Activated T-helper 1 cell treated with Interleukin-2 at 50 U/mL for 16 hours (primary cell): Measurements from ENCODE around the gene GH1.
A peak's percentile ranks its signal among the peaks of the same experiment; 100 is the strongest.
"Not testable (repeated sequence)": the region's sequence is repeated elsewhere in the genome, so short reads cannot be mapped to it uniquely, and the experiment has no call there.

Experiments used
- DNase-seq: peaks from one replicate; pipeline ENCODE4 v3.0.0-alpha.2; 2020; ENCODE audit warnings: low read depth

GH1 gene

DNA sequence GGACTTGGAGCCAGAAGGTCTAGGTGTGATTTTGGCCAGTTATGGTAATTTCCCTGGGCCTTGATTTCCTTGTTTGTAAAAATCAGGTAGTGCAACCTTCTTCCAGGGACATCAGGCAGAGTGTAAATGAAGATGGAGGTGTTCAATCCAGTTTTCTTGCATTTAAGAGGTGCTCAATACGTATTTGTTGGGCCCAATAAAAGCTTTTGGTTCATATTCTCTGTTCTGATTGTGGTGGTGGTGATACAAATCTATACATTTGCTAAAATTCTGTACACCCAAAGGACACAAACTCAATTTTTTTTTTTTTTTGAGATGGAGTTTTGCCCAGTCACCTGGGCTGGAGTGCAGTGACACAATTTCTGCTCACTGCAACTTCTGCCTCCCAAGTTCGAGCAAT is 7.5 kb upstream of the GH1 start:
- no peak for DNase-seq

DNA sequence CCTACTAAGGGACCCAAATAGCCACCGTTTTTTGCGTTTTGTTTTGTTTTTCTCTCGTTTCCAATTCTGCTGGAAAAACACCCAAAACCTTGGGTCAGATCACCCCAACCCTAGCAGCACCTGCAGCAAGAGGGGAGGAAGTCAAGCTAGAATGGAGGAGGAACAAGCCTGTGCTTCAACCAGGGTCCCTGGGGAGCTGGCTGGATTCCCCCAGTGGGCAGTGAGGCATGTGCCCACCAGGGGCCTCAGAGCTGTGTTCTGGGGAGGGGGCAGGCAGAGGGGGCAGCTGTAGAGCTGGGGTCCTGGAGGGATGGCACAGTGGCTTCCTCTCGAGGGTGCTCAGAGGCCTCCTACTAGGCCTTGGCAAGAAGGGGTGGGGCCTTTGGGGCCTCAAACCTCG is 7.0 kb upstream of the GH1 start:
- no peak for DNase-seq

DNA sequence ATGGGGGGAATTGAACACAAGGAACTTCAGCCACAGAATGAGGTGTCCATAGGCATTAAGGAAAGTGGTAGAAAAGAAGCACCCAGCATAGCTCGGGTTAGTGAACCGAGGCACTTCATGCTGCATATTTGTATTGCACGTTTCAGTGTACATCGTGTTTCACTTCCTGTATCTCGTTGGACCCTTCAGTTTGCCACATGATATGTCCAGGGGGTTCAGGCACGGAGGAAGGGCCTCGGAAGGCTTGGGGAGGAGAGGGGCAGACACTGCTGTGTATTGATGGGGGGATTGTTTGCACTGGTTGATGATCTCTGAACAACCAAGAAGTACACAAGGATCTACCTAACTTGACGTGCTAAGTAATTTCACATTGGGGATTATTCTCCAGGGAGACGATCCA is 3.8 kb upstream of the GH1 start:
- DNase-seq: not testable (repeated sequence)

DNA sequence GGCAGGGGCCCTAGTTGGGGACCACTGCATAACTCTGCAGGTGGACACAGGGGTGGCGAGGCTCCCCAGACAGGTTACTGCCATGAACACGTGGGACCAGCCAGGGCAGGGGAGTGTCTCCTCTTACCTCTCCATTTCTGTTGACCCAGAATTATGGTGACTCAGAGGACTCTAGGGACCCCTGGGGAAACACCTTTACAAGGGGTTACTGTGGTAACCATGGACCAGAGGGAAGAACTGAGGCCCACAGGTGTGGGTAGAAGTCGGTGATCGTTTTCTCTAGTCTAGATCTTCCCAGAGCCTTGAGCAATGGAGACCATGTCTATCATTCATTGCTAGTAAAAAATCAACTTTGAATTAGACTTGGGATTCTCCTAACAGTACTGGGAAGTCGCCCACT is 2.1 kb upstream of the GH1 start:
- DNase-seq: not testable (repeated sequence)

DNA sequence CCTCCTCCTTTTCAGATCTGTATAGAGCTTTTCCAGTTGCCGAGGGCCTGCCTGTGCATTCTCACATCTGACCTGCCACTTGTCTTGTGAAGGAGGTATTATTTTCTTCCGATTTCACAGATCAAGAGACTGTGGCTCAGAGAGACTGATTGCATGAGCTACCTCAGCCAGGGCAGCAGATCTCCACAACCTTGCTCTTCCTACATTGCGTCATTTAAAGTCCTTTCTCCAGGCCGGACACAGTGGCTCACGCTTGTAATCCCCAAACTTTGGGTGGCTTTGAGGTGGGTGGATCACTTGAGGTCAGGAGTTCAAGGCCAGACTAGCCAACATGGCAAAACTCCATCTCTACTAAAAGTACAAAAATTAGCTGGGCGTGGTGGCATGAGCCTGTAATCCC is 1.4 kb upstream of the GH1 start:
- not testable (repeated sequence) for DNase-seq

DNA sequence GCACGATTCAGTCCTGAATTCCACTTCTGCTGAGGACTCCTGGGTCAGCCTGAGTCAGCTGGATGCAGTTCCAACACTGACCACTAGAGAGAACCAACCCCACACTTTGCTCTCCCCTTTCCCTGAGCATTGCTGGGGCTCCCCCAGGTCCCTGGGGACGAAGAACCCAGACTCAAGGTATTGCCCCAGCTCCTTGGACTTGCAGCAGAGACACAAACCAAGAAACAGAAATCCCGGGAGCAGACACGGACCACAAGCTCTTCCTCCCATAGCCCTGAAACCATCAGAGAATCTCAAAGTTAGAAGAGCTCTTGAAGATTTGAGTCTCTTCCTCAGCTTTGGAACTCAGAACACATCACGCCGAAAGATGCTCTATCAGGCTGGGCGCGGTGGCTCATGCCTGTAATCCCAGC is 678 bp upstream of the GH1 start:
- peak; percentile 51 for DNase-seq

DNA sequence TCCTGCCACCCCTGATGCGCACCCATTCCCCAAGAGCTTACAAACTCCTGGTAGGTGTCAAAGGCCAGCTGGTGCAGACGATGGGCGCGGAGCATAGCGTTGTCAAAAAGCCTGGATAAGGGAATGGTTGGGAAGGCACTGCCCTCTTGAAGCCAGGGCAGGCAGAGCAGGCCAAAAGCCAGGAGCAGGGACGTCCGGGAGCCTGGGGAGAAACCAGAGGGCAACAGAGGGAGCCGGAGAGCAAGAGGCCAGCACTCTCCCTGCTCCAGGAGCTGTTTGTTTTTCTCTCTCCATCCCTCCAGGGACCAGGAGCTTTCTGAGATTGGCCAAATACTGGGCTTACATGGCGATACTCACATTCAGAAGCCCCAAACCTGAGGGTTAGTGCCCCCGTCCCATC is 334 bp downstream of the GH1 start:
- no peak for DNase-seq

DNA sequence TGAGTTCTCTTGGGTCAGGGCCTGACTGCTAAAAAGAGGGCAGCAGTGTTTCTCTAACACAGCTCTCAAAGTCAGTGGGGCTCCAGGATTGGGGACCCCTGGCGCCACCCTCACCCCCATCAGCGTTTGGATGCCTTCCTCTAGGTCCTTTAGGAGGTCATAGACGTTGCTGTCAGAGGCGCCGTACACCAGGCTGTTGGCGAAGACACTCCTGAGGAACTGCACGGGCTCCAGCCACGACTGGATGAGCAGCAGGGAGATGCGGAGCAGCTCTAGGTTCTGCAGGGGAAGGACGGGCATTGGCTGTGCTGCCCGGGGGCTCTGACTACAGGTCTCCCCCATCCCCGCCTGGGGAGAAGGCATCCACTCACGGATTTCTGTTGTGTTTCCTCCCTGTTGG is 993 bp downstream of the GH1 start:
- DNase-seq: no peak

DNA sequence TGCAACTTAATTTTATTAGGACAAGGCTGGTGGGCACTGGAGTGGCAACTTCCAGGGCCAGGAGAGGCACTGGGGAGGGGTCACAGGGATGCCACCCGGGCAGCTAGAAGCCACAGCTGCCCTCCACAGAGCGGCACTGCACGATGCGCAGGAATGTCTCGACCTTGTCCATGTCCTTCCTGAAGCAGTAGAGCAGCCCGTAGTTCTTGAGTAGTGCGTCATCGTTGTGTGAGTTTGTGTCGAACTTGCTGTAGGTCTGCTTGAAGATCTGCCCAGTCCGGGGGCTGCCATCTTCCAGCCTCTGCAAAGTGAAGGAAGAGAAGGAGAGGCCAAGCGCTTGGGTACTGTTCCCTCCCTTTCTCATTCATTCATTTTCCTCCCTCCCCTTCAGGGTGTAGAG is 1.4 kb downstream of the GH1 start:
- not testable (repeated sequence) for DNase-seq

DNA sequence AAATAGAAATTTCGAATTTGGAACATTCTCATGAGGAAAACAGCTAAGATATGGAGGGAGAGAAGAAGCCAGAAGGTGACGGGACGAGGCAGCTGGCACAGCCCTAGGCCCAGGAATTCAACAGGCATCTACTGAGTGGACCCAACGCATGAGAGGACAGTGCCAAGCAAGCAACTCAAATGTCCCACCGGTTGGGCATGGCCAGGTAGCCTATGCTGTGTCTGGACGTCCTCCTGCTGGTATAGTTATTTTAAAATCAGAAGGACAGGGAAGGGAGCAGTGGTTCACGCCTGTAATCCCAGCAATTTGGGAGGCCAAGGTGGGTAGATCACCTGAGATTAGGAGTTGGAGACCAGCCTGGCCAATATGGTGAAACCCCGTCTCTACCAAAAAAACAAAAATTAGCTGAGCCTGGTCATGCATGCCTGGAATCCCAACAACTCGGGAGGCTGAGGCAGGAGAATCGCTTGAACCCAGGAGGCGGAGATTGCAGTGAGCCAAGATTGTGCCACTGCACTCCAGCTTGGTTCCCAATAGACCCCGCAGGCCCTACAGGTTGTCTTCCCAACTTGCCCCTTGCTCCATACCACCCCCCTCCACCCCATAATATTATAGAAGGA is 2.0 kb downstream of the GH1 start:
- DNase-seq: no peak

DNA sequence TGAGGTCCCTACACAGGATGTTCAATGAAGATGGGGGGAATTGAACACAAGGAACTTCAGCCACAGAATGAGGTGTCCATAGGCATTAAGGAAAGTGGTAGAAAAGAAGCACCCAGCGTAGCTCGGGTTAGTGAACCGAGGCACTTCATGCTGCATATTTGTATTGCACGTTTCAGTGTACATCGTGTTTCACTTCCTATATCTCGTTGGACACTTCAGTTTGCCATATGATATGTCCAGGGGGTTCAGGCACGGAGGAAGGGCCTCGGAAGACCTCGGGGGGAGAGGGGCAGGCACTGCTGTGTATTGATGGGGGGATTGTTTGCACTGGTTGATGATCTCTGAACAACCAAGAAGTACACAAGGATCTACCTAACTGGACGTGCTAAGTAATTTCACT is 2.9 kb downstream of the GH1 start:
- DNase-seq: not testable (repeated sequence)

DNA sequence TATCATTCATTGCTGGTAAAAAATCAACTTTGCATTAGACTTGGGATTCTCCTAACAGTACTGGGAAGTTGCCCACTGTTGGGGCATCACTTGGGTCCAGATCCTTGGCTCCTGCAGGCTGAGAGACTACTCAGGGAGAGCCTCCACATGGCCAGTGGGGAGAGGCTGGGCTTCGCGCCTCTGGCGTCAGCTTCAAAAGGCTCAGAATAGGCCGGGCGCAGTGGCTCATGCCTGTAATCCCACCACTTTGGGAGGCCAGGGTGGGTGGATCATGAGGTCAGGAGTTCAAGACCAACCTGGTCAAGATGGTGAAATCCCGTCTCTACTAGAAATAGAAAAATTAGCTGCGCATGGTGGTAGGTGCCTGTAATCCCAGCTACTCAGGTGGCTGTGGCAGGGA is 4.2 kb downstream of the GH1 start:
- no peak for DNase-seq

DNA sequence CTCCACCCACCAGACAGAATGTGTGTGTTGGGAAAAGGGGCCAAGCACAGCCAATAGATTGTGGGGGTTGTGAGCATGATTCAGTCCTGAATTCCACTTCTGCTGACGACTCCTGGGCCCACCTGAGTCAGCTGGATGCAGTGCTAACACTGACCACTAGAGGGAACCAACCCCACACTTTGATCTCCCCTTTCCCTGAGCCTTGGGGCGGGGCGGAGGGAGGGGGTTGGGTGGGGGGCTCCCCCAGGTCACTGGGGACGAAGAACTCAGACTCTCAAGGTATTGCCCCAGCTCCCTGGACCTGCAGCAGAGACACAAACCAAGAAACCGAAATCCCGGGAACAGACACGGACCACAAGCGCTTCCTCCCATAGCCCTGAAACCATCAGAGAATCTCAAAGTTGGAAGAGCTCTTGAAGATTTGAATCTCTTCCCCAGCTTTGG is 7.0 kb downstream of the GH1 start:
- peak; percentile 38 for DNase-seq

DNA sequence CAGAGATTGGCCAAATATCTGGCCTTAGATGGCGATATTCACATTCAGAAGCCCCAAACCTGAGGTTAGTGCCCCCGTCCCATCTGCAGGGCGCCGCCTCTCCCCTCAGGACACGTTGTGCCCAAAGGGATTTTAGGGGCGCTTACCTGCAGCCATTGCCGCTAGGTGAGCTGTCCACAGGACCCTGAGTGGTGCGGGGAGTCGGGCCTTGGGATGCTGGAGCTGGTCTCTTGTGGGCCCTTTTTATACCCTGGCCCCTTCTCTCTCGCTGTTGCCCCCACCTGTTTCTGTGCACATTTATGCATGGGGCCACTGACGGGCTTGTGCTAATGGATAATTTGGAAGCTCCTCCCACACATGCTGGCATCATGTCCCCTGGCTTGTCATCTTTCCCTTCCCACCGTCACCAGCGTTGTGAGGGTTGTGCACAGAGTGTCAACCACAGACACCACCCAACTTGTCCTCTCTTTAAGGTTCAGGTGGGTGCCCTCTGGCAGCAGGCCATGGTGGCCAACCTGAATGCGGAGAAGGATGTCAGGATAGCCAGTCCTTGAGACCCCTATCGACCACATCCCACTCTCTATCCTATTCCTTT is 7.5 kb downstream of the GH1 start, which contains the start of gene CSHL1:
CSHL1 (minus strand) TSS at position 218 of the 595 bp plus-strand sequence; CDS start at position 156, 62 bp downstream.
- DNase-seq: no peak

DNA sequence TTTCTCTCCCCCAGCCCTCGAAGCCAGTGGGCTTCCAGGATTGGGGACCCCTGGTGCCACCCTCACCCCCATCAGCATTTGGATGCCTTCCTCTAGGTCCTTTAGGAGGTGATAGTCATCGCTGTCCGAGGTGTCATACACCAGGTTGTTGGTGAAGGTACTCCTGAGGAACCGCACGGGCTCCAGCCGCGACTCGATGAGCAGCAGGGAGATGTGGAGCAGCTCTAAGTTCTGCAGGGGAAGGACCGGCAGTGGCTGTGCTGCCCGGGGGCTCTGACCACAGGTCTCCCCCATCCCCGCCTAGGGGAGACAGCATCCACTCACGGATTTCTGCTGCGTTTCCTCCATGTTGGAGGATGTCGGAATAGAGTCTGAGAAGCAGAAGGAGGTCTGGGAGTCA is 8.5 kb downstream of the GH1 start:
- DNase-seq: no peak

DNA sequence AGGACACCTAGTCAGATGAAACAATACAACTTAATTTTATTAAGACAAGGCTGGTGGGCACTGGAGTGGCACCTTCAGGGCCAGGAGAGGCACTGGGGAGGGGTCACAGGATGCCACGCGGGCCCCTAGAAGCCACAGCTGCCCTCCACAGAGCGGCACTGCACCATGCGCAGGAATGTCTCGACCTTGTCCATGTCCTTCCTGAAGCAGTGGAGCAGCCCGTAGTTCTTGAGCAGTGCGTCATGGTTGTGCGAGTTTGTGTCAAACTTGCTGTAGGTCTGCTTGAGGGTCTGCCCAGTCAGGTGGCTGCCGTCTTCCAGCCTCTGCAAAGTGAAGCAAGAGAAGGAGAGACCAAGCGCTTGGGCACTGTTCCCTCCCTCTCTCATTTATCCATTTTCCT is 9.1 kb downstream of the GH1 start:
- not testable (repeated sequence) for DNase-seq

DNA sequence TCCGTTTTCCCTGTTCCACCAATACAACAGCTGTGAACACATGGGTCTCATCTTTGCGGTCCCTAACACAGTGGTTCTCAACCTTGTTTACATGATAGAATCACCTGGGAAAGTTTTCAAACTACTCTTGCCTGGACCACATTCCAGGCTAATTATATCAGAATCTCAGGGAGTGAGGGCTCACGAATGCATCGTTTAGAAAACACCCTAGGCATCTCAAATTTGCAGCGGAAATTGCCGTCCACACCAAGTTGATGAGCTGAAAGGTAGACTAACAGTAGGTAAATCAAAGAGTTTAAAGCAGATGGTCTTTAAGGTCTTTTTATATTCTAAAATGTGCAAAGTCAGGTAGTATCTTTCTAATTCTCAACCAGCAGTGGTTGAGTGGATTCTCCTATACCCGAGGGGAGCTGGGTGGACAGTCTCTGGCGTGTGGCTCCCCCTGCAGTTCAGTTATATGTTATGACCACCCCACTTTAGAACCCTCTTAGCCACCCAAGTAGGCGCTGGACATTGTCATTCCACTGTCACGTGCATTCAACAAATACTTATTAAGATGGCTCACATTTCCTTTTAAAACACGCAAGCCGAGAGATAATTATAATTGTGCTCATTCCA is 11.4 kb downstream of the GH1 start:
- DNase-seq: not testable (repeated sequence)

DNA sequence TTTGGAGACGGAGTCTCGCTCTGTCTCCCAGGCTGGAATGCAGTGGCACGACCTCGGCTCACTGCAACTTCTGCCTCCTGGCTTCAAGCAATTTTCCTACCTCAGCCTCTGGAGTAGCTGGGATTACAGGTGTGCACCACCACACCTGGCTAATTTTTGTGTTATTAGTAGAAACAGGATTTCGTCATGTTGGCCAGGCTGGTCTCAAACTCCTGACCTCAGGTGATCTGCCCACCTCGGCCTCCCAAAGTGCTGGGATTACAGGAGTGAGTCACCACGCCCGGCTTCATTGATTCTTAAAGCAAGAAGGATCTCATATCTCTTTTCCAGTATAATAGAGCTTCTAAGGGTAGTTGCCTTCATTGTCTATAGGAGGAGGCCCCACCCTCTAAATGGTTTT is 13.8 kb downstream of the GH1 start:
- DNase-seq: not testable (repeated sequence)

DNA sequence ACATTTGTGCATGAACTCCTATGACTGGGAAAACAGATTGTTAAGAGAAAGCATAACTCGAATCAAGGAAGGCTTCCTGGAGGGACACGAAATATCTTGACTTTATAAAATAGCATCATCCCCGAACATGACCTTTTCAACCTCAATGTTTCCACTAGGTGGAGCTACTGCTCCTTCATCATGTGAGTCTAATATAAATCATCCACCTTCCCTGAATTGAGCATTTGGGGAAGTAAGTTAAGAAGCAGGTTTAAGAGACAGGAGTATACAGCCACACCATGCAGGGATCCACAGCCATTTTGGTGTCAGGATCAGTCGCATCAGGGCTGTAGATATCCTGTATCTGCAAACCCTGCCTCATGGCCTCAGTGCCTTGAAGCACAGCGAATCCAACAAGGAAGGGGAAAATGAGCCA is 14.8 kb downstream of the GH1 start:
- DNase-seq: not testable (repeated sequence)

DNA sequence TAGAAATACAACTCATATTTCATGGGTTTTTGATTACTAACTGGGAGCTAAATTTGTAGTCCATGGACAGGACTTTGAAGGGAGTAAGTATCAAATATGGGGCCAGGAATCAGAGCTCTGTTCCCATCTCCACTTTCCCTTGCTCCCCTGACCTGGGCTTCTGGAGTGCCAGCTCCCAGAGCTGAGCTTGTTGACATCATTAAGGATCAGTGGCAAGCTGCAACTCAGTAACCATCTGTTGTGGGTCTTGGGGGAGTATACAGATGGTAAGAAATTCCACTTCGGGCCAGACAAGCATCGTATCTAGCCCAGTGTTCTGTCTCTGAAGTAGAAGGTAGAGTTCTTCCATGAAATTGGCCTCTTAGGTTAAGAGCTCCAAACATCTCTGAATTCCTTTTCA is 16.7 kb downstream of the GH1 start:
- DNase-seq: not testable (repeated sequence)

DNA sequence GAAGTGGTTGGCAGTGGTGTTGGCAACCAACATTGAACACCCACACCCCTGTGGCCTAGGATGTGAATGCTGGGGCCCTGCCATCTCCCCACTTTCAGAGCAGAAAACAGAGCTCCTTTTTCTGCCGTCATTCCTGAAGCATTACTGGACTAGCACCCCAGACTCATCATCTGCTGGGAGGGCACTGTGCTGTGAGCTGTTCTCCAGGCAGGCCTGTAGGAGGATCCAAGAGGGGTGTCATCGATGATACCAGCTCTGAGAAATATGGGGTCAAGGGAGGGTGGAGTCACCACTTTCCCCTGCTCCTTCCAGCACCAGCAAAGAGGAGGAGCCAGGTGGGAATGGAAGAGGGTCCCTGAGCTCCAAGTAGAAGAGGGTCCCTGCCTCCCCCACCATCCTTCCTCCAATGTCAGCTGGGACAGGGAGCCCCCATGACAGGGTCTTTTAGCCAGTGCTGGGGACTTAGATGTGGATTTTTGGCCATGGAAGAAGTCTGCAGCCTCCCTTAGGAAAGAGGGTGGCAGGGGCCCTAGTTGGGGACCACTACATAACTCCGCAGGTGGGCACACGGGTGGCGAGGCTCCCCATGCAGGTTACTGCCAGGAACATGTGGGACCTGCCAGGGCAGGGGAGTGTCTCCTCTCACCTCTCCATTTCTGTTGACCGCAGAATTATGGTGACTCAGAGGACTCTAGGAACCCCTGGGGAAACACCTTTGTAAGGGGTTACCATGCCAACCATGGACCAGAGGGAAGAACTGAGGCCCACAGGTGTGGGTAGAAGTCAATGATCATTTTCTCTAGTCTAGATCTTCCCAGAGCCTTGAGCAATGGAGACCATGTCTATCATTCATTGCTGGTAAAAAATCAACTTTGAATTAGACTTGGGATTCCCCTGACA is 19.5 kb downstream of the GH1 start:
- DNase-seq: not testable (repeated sequence)
